SK-N-SH (cell line): ENCODE results near the gene TOMM70. TPM values are rescaled to one million over a fixed set of nuclear protein-coding genes. Genes with fewer than 3 reads are reported as not detected.

Experiments
- CTCF ChIA-PET: fragments of 300-600, 350-600 bp; formaldehyde crosslinking; extraction: SDS; loops from one replicate; lab custom pipeline; 2021; lab: Yijun Ruan, JAX
- POLR2A ChIA-PET: fragments of 350-600 bp; sonication (Branson Sonifier 250); formaldehyde crosslinking; extraction: SDS; loops from one replicate; lab custom pipeline; 2020; ENCODE audit warnings: antibody characterized with exemption, inconsistent platforms; lab: Yijun Ruan, JAX
- DNase-seq: peaks from one replicate; pipeline ENCODE4 v3.0.0; 2012
- H2AFZ ChIP-seq: fragments of 200-600 bp; sonication (generic); 2 replicates; pipeline ENCODE4 v1.8.1; 2016; ENCODE audit warnings: antibody characterized with exemption, mild to moderate bottlenecking, low read depth
- H3F3A ChIP-seq: fragments of 200-600 bp; sonication (generic); replicated peaks from 2 replicates; pipeline ENCODE3; 2016; ENCODE audit warnings: antibody characterized with exemption, mild to moderate bottlenecking; ENCODE audit not compliant: insufficient read depth
- H3K27ac ChIP-seq, 2 experiments: fragments of 200-500 bp in 1 of 2; fragments of 200-600 bp in 1 of 2; sonication (Bioruptor generic) in 1 of 2; sonication (generic), shearing (Covaris generic) in 1 of 2; 2 replicates each; pipeline versions ENCODE4 v1.5.1 to v1.6.1; 2014 to 2016; ENCODE audit warnings: low read depth in 2 of 2, inconsistent platforms in 1 of 2, low read length in 1 of 2, mild to moderate bottlenecking in 1 of 2, mixed read lengths in 1 of 2
- H3K27me3 ChIP-seq: fragments of 200-600 bp; sonication (generic), shearing (Covaris generic); 2 replicates; pipeline ENCODE4 v1.6.1; 2016; ENCODE audit warnings: mixed run types; ENCODE audit not compliant: insufficient read depth
- H3K36me3 ChIP-seq, 2 experiments: fragments of 200-500 bp in 1 of 2; fragments of 200-600 bp in 1 of 2; sonication (Bioruptor generic) in 1 of 2; sonication (generic) in 1 of 2; replicated peaks in 1 of 2; 2 replicates each; pipeline versions ENCODE3 to v1.5.1; 2014 to 2016; ENCODE audit warnings: low read length in 1 of 2, mild to moderate bottlenecking in 1 of 2; ENCODE audit not compliant: insufficient read depth in 2 of 2, control insufficient read depth in 1 of 2
- H3K4me1 ChIP-seq, 2 experiments: fragments of 200-500 bp in 1 of 2; fragments of 200-600 bp in 1 of 2; sonication (Bioruptor generic) in 1 of 2; sonication (generic), shearing (Covaris generic) in 1 of 2; 2 replicates each; pipeline versions ENCODE4 v1.5.1 to v1.6.1; 2014 to 2016; ENCODE audit warnings: low read depth in 1 of 2, low read length in 1 of 2, mixed run types in 1 of 2; ENCODE audit not compliant: insufficient read depth in 2 of 2, control insufficient read depth in 1 of 2
- H3K4me2 ChIP-seq: fragments of 200-600 bp; sonication (generic), shearing (Covaris generic); 2 replicates; pipeline ENCODE4 v1.6.1; 2017; ENCODE audit warnings: mixed run types
- H3K4me3 ChIP-seq, 2 experiments: fragments of 200-500 bp in 1 of 2; fragments of 200-600 bp in 1 of 2; sonication (Bioruptor generic) in 1 of 2; sonication (generic), shearing (Covaris generic) in 1 of 2; 2 replicates each; pipeline versions ENCODE4 v1.5.1 to v1.8.1; 2014 to 2016; ENCODE audit warnings: low read depth in 2 of 2, inconsistent platforms in 1 of 2, low read length in 1 of 2, mild to moderate bottlenecking in 1 of 2, mixed read lengths in 1 of 2, moderate library complexity in 1 of 2
- H3K79me2 ChIP-seq: fragments of 200-600 bp; sonication (generic); 2 replicates; pipeline ENCODE4 v1.8.1; 2017; ENCODE audit warnings: mild to moderate bottlenecking; ENCODE audit not compliant: insufficient read depth
- H3K9ac ChIP-seq: fragments of 200-600 bp; sonication (generic); 2 replicates; pipeline ENCODE4 v1.6.1; 2017; ENCODE audit warnings: mixed run types
- H3K9me2 ChIP-seq: fragments of 200-600 bp; sonication (generic); 2 replicates; pipeline ENCODE4 v1.6.1; 2017; ENCODE audit warnings: mixed run types
- H3K9me3 ChIP-seq: fragments of 200-600 bp; sonication (generic); 2 replicates; pipeline ENCODE4 v1.6.1; 2017; ENCODE audit warnings: mixed run types, mild to moderate bottlenecking, moderate library complexity
- H4K20me1 ChIP-seq: fragments of 200-600 bp; sonication (generic); 2 replicates; pipeline ENCODE4 v1.6.1; 2017; ENCODE audit warnings: mild to moderate bottlenecking, mixed run types; ENCODE audit not compliant: insufficient read depth
- CHD2 ChIP-seq: fragments of 150-350 bp; IDR thresholded peaks from 2 replicates; pipeline ENCODE4 v1.6.1; 2018; ENCODE audit warnings: low read length; ENCODE audit not compliant: partially characterized antibody
- EP300 ChIP-seq, 2 experiments: IDR thresholded peaks; 2 replicates each; pipeline versions ENCODE4 v1.4.0 to v1.6.1; 2012; ENCODE audit warnings: borderline replicate concordance in 1 of 2, low read depth in 1 of 2, low read length in 1 of 2
- FOXJ3 ChIP-seq: sonication (generic); formaldehyde crosslinking; IDR thresholded peaks from 2 replicates; pipeline ENCODE4 v1.5.1; 2020; ENCODE audit warnings: mild to moderate bottlenecking, missing genetic modification reagents
- IRF3 ChIP-seq: fragments of 150-350 bp; IDR thresholded peaks from 2 replicates; pipeline ENCODE4 v1.6.1; 2016; ENCODE audit warnings: mild to moderate bottlenecking, low read depth, low read length
- MAX ChIP-seq: IDR thresholded peaks from 2 replicates; pipeline ENCODE4 v1.4.0; 2012; ENCODE audit warnings: low read depth
- MXI1 ChIP-seq: IDR thresholded peaks from 2 replicates; pipeline ENCODE4 v1.6.1; 2012; ENCODE audit warnings: mild to moderate bottlenecking, low read depth, low read length, improper control_type of control experiment
- NRF1 ChIP-seq: IDR thresholded peaks from 2 replicates; pipeline ENCODE4 v1.6.1; 2012; ENCODE audit warnings: low read depth, mild to moderate bottlenecking, low read length
- RAD21 ChIP-seq: IDR thresholded peaks from 2 replicates; pipeline ENCODE4 v1.6.1; 2012; ENCODE audit warnings: mild to moderate bottlenecking, low read length
- TAF1 ChIP-seq: IDR thresholded peaks from 2 replicates; pipeline ENCODE4 v1.6.1; 2012; ENCODE audit warnings: low read depth, mild to moderate bottlenecking, low read length, moderate library complexity, borderline replicate concordance
- TEAD4 ChIP-seq: IDR thresholded peaks from 2 replicates; pipeline ENCODE4 v1.4.0; 2012; ENCODE audit warnings: mild to moderate bottlenecking, borderline replicate concordance; ENCODE audit not compliant: insufficient read depth
- USF1 ChIP-seq: IDR thresholded peaks from 2 replicates; pipeline ENCODE4 v1.4.0; 2012; ENCODE audit warnings: low read depth, borderline replicate concordance
- USF2 ChIP-seq: fragments of 150-350 bp; IDR thresholded peaks from 2 replicates; pipeline ENCODE4 v1.6.1; 2017; ENCODE audit warnings: antibody characterized with exemption, low read length, low read depth, borderline replicate concordance
- ZBTB33 ChIP-seq: IDR thresholded peaks from 2 replicates; pipeline ENCODE4 v1.4.0; 2012; ENCODE audit warnings: low read depth, borderline replicate concordance
- WGBS: methylation state at CpG from one replicate; pipeline ENCODE4 v1.1.6; 2017; ENCODE audit warnings: low lambda C conversion rate; 5-methylcytosine and 5-hydroxymethylcytosine counted together
- polyA plus RNA-seq, 3 experiments: library from polyadenylated mRNA; depleted of rRNA; stranded (reverse); fragments of >200 nt; gene quantifications; 2 replicates each; pipeline ENCODE4 v1.2.3, GENCODE V29; 2012

TOMM70 gene
- polyA plus RNA-seq, 1 of the 3 experiments (the other 2 are of a cell fraction), result 17.4 TPM

DNA sequence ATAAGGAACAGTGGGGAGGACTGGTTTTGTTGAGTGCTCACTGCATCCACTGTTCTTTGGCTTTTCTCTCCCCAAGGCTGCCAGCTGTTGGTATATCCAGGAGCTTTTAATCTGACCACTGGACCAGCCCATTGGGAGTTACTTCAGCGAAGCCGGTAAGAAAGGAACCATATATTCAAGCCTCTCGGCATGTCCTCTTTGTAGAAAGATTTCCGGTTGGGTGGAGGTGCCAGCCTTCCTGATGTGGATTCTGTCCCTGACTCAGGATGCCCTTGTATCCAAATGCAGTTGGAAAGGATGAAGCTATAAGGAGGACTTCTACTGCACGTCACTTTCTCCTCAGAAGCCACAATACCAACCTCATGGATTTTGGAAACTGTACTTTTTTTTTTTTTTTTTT, 52.2 kb downstream of the TOMM70 start:
- no peaks in the 10 kb centered on the region for H3K79me2 ChIP-seq
- H4K20me1 ChIP-seq, result no peaks in the 10 kb centered on the region
- H3F3A ChIP-seq, result no peaks in the 10 kb centered on the region
- no peaks in the 10 kb centered on the region for H3K9me2 ChIP-seq
- no peak for DNase-seq
- no peak for TF ChIP-seq USF2
- TF ChIP-seq EP300 (IDR thresholded peaks at IDR 0.05; ENCODE audit: borderline replicate concordance in 1 of 2, low read depth in 1 of 2, low read length in 1 of 2), result no peak
- no peak for TF ChIP-seq CHD2
- no peak for TF ChIP-seq IRF3
- TF ChIP-seq NRF1, result no peak
- no peak for TF ChIP-seq RAD21
- no peak for TF ChIP-seq TAF1
- TF ChIP-seq USF1, result no peak
- TF ChIP-seq TEAD4, result no peak
- TF ChIP-seq MAX, result no peak
- TF ChIP-seq FOXJ3 (CRISPR knock-in tag), result no peak
- TF ChIP-seq MXI1, result no peak
- no peak for TF ChIP-seq ZBTB33
- no peak overlapping the region for H3K9ac ChIP-seq
- 95% methylated on average over 5 of the region's 5 CpGs for WGBS
- CTCF ChIA-PET, result interaction anchor here (1.0 to 1.4 kb wide), 2 partner anchors 13 to 32 kb away, joined by 3 read pairs; no protein-coding TSS in a partner anchor
- POLR2A ChIA-PET, result no interaction called here
- no peaks in the 10 kb centered on the region for H3K4me1 ChIP-seq
- no peaks in the 10 kb centered on the region for H3K27me3 ChIP-seq
- no peak overlapping the region for H3K4me2 ChIP-seq
- no peak overlapping the region for H3K4me3 ChIP-seq
- H3K36me3 ChIP-seq, result peaks cover 55 to 57% of the 10 kb centered on the region in 2 experiments
- H3K27ac ChIP-seq, result no peak overlapping the region
- H3K9me3 ChIP-seq, result no peaks in the 10 kb centered on the region
- H2AFZ ChIP-seq, result no peak overlapping the region
